GM18951 (cell line): ENCODE data around the gene BRSK1.

Experiments used
- POLR2A ChIP-seq: IDR thresholded peaks from 4 replicates; pipeline ENCODE4 v1.6.1; 2011; ENCODE audit warnings: mild to moderate bottlenecking; ENCODE audit not compliant: insufficient read length, insufficient read depth; ENCODE audit errors: extremely low read depth
- in situ Hi-C: fragments of 300-500 bp; cut with MboI; formaldehyde crosslinking; loops from one replicate; pipeline ENCODE4 v1.12.0; 2022; ENCODE audit warnings: low sequenced_read_pairs, mixed read lengths, inconsistent platforms; ENCODE audit not compliant: unreplicated experiment

Gene BRSK1

DNA sequence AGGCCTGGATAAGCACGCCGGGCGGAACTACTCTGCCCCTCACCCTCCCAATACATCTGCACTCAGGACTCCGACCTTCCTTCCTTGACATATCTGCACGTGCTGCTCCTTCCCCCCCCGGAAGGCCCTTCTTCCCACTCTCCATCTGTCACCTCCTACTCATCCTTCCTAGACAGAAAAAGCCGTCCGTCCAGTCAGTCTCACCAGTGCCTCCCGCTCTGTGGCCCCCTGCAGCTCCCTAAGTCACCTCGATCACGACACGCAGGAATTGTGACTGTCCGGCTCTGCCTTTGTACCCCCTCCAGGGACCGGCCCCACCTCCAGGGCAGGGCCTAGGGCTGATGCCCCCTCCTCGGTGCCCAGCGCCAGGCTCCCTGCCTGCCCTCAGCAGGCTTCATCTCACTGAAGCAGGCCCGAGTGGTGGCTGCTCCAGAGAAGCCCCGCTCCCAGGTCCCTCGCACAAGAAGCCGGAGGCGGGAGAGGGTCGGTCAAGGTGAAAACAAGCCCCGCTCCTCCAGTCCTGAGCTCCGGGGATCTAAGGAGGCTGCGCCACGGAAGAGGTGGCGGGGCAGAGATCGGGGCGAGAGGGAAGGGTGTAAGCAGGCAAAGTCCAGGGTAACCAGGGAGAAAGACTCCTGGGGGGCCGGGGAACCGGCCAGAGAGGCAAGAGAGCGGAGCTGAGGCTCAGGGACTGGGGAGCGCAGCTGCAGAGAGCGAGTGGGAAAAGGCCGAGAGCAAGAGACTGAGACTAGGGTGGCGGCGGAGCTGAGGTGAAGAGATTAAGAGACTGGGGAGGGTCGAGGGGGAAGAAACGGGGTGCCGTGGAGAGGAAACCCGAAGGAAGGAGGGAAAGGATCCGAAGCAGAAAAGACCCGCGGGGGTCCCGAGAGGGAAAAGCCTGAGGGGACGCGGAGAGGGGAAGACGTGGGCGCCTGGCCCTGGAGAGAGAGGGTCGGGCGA lies 26.1 kb upstream of the BRSK1 start:
- in situ Hi-C loops = no loop called here

DNA sequence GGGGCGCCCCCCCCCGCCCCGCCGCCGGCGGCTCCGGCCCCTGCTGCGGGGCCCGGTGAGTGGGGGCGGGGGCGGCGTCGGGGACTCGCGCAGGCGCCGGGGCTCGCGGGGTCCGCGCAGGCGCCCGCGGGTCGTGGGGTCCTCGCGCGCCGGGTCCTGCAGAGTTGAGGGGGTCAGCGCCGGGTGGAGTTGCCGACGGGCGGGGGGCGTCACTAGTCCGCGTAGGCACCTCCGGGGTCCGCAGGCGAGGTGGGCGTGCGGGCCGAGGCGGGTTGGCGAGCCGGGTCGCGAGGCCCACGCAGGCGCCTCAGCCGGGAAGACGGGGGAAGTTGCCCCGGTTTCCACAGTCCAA lies 25.3 kb upstream of the BRSK1 start:
- TF ChIP-seq POLR2A = no peak
- in situ Hi-C loops = no loop called here

More for the DNA sequence above, 26.1 kb upstream of the BRSK1 start:
- TF ChIP-seq POLR2A = peak; percentile 32

GRCh38 chr19:55258828-55259539 lies 24.8 kb upstream of the BRSK1 start, which contains the start of gene PPP6R1:
Gene PPP6R1 (minus strand): TSS chr19:55259017. CDS start chr19:55247103, 11,914 bp downstream.
- in situ Hi-C loops = no loop called here

DNA sequence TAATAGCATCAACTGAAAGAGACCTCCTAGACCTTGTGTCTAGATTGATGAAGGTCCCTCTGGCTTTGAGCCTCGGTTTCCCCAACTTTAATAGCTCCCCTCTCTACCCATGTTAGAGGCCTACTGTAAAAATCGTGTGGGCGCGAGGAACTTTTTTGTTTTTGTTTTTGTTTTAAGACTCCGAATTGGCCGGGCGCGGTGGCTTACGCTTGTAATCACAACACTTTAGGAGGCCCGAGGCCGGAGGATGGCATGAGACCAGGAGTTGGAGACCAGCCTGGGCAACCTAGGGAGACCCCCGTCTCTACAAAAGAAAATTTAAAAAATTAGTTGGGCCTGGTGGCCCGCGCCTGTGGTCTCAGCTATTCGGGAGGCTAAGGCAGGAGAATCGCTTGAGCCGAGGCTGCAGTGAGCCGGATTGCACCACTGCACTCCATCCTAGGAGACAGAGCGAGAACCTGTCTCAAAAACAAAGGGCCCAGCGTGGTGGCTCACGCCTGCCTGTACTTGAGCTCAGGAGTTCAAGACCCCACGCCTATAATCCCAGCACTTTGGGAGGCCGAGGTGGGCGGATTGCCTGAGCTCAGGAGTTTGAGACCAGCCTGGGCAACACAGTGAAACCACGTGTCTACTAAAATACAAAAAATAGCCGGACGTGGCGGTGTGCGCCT lies 24.1 kb upstream of the BRSK1 start:
- in situ Hi-C loops = no loop called here
- no peak for TF ChIP-seq POLR2A

More at GRCh38 chr19:55258828-55259539, 24.8 kb upstream of the BRSK1 start, which contains the start of gene PPP6R1:
- peak; percentile 90 for TF ChIP-seq POLR2A

DNA sequence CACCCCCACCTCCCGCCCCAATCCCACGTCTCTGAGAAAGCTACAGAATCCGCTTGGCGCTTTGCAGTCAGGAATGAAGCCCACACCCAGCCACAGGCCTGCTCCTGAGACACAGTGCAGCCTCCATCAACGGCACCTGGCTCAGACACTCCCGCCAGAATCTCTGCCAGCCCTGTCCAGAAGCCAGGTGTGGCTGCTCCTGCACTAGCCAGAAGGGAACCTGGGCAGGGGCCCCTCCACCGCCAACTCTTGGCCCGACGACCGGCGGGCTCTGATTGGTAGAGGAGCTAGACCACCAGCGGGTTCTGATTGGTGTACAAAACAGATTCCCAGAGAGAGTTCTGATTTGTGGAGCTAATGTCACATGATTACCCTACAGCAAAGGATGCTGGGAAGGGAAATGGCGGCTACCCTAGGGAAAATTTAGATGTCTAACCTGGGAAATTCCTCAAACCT lies 22.1 kb upstream of the BRSK1 start:
- in situ Hi-C loops = no loop called here
- no peak for TF ChIP-seq POLR2A

DNA sequence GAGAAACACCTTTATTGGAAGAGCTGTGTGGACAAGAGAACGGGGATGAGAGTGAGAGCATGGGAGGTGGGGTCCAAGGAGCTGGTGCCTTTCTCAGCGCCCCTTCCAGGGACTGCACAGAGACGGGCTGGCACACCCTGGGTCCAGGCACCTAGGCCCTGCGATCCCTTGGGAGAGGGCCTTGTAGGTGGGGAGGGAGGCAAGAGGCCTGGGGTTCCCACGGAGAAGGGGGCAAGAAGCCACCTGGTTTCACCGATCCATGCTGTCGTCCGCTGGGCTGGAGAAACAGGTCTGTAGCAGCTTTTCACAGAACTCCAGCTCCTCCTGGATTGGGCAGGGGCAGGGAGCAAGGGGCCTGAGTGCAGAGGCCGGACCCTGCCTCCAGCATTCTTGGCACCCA lies 21.4 kb upstream of the BRSK1 start:
- in situ Hi-C loops = no loop called here
- TF ChIP-seq POLR2A = no peak

GRCh38 chr19:55264531-55264930 lies 19.3 kb upstream of the BRSK1 start:
- in situ Hi-C loops = no loop called here
- no peak for TF ChIP-seq POLR2A

- in situ Hi-C loops = no loop called here
- TF ChIP-seq POLR2A = no peak
Observed at GRCh38 chr19:55265173-55265572, 18.6 kb upstream of the BRSK1 start.

DNA sequence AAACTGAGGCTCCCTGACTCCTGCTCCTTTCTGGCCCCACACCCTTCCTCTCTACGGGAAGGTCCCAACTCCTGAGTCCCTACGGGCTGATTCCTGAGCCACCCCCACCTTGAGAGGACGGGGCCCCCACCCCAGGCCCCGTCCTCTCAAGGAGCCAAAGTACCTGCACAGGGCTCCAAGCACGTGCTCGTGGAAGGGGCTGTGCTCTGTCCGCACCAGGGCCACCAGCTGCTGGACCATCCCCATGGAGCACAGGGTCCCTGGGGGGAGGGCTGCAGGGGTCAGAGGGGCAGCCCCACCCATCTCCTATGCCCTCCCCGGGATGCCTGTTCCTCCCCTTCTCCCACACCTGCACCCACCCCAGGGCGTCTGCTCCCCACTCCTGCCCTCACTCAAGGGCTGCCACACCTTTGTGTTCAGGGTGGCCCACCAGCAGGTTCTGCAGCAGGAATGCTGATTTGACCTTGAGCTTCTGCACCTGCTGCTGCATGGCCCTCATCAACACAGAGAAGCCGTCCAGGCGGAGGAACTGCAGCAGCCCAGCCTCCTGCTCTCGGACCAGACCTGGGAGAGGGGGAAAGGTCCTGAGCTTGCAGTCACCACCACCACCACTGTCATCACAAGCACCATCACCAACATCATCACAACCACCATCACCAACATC lies 17.9 kb upstream of the BRSK1 start:
- no peak for TF ChIP-seq POLR2A
- in situ Hi-C loops = no loop called here

GRCh38 chr19:55266404-55266803 lies 17.4 kb upstream of the BRSK1 start:
- in situ Hi-C loops = no loop called here
- TF ChIP-seq POLR2A = no peak

- in situ Hi-C loops = no loop called here
- no peak for TF ChIP-seq POLR2A
Observed at GRCh38 chr19:55266840-55267239, 17.0 kb upstream of the BRSK1 start.

DNA sequence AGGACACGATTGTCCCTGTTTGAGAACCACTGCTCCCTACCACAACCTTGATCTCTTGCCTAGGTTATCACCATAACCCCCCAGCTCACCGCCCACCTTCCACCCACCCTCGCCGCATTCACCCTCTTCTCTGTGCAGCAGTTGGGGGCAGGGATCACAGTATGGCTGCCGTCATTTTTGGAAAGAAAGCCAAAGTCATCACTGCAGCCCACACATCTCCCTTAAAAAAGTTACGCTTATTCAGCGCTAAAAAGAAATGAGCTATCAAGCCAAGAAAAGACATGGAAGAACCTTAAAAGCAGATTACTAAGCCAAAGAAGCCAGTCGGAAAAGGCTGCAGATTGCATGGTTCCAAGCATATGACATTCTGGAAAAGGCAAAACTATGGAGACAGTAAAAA lies 14.5 kb upstream of the BRSK1 start:
- TF ChIP-seq POLR2A = no peak
- in situ Hi-C loops = no loop called here
